ENCODE measurements around the gene TCF25. TPM values are rescaled to one million over a fixed set of nuclear protein-coding genes. Genes with fewer than 3 reads are reported as not detected.
"Not testable (repeated sequence)": the region's sequence is repeated elsewhere in the genome, so short reads cannot be mapped to it uniquely, and the experiment has no call there.

The TCF25 gene
- total RNA-seq, 1 donor from 2014 or later: 83.8 TPM

DNA sequence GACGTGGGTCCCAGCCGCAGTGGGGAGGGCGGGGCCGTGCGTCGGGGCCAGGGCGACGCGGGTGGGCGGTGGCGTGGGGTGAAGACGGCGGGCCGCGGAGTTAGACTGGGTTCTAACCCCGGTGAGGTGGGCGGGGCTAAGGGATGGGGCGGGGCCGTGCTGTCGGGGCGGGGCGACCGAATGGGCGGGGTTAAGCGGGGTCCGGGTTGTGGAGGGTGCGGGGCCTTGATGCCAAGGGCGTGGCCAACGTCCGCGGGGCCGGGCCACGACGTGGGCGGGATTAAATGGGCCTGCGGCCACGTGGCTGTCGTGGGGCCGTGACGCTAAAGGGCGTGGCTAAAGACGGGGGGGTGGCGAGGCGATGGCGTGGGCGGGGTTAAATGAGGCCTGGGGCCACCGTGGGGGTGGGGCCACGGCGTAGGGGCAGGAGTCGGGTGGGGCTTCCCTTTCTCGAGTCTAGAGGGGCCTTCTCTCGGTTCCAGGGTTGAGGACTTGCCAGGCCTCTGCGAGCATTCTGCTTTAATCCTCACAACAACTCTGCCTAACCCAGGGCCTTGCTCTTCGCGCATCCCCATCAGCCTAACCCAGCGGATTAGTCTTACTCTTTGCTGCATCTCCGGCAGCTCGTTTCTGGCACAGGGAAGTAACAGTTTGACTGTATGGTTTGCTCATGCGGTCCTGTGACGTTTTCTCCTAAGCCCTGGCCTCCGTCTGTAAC lies 739 bp downstream of the TCF25 start:
- ATAC-seq: peak; percentile 87
- peak; percentile 97 for DNase-seq (ENCODE audit: low spot score)

DNA sequence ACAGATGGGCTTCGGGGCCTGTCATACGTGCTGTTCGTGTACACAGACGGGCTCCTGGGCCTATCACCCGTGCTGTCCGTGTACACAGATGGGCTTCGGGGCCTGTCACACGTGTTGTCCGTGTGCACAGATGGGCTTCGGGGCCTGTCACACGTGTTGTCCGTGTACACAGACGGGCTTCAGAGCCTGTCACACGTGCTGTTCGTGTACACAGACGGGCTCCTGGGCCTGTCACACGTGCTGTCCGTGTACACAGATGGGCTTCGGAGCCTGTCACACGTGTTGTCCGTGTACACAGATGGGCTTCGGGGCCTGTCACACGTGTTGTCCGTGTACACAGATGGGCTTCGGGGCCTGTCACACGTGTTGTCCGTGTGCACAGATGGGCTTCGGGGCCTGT lies 5.7 kb downstream of the TCF25 start:
- ATAC-seq; DNase-seq (ENCODE audit: low spot score): not testable (repeated sequence)

- no peak for DNase-seq (ENCODE audit: low spot score)
- ATAC-seq: no peak
Observed at GRCh38 chr16:89880477-89881367, 7.3 kb downstream of the TCF25 start.

GRCh38 chr16:89881368-89881730 lies 8.0 kb downstream of the TCF25 start:
- ATAC-seq: no peak
- DNase-seq (ENCODE audit: low spot score): no peak

- ATAC-seq (no peak), DNase-seq (ENCODE audit: low spot score) (no peak)
Observed at GRCh38 chr16:89883346-89884040, 10.1 kb downstream of the TCF25 start.

DNA sequence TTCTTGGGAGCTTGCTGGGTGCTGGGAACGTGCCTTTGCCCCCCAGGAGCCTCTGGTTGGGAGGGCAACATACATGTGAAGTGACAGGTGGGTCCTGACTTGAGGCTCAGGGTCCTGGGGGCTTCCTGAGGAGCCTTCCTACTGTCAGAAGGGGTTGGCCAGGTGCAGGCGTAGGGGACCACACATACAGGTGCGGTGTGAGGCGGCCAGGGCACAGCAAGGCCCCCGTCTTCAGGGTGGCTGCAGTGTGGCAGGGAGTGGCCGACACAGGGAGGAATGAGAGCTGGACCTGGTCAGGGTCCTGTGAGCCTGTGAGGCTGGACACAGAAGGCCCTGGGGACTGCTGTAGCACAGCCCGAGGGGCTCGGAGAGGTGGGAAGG lies 10.6 kb downstream of the TCF25 start:
- ATAC-seq: no peak
- no peak for DNase-seq (ENCODE audit: low spot score)

DNA sequence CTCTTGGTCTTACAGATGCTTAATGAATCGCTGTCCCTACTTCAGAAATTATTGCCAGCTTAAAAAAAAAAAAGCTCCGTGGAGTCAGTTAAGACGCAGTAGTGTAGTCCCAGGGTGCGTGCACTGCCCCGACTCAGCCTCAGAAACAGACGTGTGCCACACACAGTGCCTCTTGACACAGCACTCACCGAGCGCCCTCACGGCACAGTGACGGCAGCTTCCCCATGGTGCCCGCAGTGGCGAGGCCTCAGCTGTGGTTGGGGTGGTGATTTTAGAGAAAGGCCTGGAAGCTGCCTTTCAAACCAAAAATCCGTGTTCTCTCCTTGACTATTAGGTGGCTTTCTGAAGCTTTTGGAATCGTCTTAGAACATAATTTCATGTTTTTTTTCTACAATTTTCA lies 13.9 kb downstream of the TCF25 start:
- ATAC-seq (no peak), DNase-seq (ENCODE audit: low spot score) (no peak)

- DNase-seq (ENCODE audit: low spot score): no peak
- no peak for ATAC-seq
Observed at GRCh38 chr16:89890200-89890599, 16.8 kb downstream of the TCF25 start.

- DNase-seq (ENCODE audit: low spot score): no peak
- no peak for ATAC-seq
Observed at GRCh38 chr16:89890886-89891657, 17.7 kb downstream of the TCF25 start.

DNA sequence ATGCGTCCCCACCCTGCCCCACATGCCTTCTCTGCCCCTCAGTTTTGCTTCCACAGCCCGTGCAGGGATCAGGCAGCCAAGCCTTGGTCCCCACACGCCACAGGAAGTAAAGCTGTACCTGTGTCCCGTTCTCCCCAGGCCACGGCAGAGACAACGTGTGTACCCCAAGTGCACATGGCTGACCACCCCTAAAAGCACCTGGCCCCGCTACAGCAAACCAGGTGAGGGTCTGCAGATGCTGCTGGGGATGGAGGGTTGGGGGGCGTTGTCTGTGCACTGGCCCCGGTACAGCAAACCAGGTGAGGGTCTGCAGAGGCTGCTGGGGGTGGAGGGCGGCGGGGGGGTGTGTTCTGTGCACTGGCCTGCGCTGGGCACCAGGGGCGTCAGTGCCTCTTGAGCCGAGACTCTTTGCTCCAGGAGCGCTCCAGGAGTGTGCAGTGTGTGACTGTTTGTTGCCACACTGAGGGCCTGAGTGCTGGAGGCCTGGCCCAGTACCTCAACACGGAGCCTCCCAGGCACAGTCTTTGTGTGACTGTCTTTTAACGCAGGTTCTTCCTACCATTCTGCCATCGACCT lies 18.8 kb downstream of the TCF25 start:
- no peak for DNase-seq (ENCODE audit: low spot score)

GRCh38 chr16:89892635-89893034 lies 19.2 kb downstream of the TCF25 start:
- ATAC-seq: no peak
- no peak for DNase-seq (ENCODE audit: low spot score)

More for the DNA sequence above, 18.8 kb downstream of the TCF25 start:
- ATAC-seq: no peak

DNA sequence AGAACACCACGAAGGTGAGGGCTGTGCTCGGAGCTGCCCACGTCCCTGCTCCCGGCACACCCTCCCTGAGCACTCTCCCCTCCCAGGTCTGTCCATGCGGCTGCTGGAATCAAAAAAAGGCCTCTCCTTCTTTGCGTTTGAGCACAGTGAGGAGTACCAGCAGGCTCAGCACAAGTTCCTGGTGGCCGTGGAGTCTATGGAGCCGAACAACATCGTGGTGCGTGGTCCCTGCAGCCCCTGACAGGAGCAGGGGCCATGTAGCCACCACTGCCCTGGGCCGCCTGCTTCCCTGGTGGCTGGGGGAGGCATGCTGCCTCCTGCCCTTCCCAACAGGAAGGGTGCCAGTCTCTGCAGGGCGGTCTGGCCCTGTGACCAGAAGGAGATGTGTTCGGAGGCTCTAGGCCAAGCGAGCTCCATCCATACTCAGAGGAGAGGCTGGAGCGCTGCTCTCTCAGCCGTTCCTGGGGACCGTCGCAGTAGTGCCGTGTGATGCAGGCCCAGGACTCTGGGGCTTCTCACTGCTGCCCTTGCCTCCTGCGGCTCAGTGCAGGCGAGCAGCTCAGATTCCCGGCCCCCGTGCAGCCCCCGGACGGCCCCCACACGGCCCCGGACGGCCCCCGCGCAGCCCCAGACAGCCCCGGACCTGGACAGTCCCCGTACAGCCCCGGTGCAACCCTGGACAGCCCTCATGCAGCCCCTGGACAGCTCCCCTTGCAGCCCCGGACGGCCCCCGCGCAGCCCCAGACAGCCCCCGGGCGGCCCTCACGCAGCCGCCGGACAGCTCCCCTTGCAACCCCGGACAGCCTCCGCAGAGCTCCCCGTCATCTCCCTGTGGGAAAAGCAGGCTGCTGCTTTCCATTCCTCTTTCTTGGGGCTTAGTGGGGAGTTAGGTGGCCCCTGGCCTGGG lies 20.5 kb downstream of the TCF25 start:
- DNase-seq (ENCODE audit: low spot score): no peak
- peak; percentile 24 for ATAC-seq

- DNase-seq (ENCODE audit: low spot score): no peak
- no peak for ATAC-seq
Observed at GRCh38 chr16:89895482-89896250, 22.3 kb downstream of the TCF25 start.

DNA sequence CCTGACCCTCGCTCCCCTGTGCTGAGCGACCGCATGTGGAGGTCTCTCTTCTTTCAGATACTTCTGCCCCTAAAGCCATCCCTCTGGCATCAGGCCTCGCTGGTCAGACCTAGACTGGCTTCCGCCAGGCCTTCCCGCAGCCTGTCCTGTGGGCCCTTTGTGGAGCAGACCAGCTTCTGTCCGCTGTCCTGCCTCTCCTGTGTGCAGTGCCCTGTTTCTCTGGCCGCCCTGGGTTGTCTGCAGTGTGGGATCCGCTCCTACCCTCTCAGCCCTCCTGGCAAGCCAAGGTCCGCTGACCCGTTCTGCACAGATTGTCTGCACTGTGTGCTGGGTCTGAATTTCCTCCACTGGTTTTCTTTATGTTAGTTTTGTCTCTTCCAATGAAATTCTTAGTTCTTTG lies 23.8 kb downstream of the TCF25 start:
- DNase-seq (ENCODE audit: low spot score) (no peak), ATAC-seq (no peak)

DNA sequence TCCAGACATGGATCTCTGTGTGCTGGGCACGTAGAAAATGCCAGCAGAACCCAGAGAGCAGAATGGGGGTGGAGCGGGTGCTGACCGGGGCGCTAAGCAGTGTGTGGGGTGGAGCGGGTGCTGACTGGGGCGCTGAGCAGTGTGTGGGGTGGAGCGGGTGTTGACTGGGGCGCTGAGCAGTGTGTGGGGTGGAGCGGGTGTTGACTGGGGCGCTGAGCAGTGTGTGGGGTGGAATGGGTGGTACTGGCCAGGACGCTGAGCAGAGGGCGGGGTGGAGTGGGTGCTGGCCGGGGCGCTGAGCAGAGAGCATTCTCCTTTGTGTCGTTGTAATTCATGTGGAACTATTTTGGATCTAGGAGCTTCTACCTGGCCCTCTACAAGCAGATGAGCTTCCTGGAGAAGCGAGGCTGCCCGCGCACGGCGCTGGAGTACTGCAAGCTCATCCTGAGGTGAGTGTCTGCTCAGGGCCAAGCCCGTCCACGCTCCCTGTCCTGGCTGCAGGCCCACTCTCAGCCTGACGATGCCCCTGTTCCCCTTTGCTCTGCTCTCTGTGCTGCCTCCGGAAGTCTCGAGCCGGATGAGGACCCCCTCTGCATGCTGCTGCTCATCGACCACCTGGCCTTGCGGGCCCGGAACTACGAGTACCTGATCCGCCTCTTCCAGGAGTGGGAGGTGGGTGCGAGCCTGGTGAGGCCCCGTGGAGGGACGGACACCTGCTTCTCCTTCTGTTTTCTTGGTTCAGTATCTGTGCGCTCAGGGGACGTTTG lies 25.0 kb downstream of the TCF25 start:
- ATAC-seq (no peak), DNase-seq (ENCODE audit: low spot score) (no peak)

DNA sequence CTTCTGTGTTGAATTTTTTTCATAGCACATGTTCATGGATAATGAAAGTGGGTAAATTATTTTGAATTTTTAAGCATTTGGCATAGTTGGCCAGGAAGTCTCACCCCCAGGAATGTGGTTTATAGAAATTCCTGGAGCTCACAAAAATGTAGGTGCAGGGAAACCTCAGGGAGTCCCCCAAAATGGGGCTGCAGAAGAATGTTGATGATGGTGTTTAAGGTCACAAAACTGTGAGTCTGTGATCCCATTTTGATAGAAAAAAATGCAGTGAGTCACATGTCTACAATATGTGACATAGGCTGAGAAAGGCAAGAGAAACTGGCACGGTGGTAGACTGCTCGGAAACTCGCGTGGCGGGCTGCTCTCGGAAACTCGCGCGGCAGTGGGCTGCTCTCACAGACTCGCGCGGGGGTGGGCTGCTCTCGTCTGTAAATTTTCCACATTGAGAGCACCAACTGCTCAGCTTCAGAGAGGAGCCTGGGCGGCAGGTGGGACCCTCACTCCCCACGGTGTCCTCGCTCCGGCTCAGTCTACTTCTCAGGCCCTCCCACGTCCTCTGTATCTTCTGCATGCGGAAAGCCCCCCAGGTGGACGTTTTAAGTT lies 26.6 kb downstream of the TCF25 start:
- DNase-seq (ENCODE audit: low spot score) (no peak), ATAC-seq (no peak)

- ATAC-seq (no peak), DNase-seq (ENCODE audit: low spot score) (no peak)
Observed at GRCh38 chr16:89900885-89901284, 27.5 kb downstream of the TCF25 start.

GRCh38 chr16:89902980-89903379 lies 29.6 kb downstream of the TCF25 start:
- peak; percentile 32 for ATAC-seq
- no peak for DNase-seq (ENCODE audit: low spot score)

All from left lobe of liver (tissue), 2 donors.